ENCODE data around the gene TMEM52. TPM values are rescaled to one million over a fixed set of nuclear protein-coding genes. Genes with fewer than 3 reads are reported as not detected.

Gene TMEM52
- polyA plus RNA-seq, 1 of the 3 experiments (the other 2 are of a cell fraction): 4.8 TPM

DNA sequence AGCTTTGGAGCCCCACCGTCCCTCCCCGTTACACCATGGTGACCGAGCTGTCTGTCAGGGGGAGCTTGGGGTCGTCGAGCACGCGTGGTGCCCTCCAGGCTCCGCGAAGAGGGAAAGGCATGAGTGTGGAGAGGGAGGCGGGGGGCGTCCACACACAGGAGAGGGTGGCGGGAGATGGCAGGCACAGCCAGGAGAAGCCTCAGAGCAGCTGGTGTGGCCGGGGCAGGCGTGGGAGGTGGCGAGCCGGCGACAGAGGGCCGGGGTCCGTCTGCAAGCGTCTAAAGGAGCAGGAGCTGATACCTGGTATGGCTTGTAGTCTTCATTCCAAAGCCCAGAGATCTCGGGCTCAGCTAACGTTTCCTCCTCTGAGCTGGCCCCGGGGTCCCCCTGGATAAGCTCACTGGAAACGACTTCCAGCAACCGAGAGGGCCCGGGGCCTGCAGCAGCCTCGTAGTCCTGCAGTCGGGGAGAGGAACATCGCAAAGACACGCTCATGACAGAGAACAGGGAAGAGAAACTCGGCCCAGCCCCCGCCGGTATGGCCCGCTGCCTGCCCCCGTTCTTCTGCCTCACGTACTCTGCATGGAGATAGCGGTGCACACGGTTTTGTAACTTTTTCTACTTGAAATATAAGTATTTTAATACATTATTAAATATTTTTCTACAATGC lies 47.1 kb upstream of the TMEM52 start:
- no peaks in the 10 kb centered on the region for H3K9me2 ChIP-seq
- H3K4me2 ChIP-seq: no peak overlapping the region
- H3K79me2 ChIP-seq (ENCODE audit: insufficient read depth): no peaks in the 10 kb centered on the region
- no peaks in the 10 kb centered on the region for H4K20me1 ChIP-seq (ENCODE audit: insufficient read depth)
- no peaks in the 10 kb centered on the region for H3K4me1 ChIP-seq (ENCODE audit: control insufficient read depth in 1 of 2, insufficient read depth in 2 of 2, low read depth in 1 of 2, low read length in 1 of 2)
- H3K27me3 ChIP-seq (ENCODE audit: insufficient read depth): no peaks in the 10 kb centered on the region
- H3F3A ChIP-seq (replicated peaks; ENCODE audit: insufficient read depth): no peaks in the 10 kb centered on the region
- H3K27ac ChIP-seq (ENCODE audit: low read depth in 2 of 2, low read length in 1 of 2): no peak overlapping the region
- no peak overlapping the region for H3K9ac ChIP-seq
- H3K9me3 ChIP-seq: no peaks in the 10 kb centered on the region
- no peak overlapping the region for H3K4me3 ChIP-seq (ENCODE audit: low read depth in 2 of 2, low read length in 1 of 2)
- TF ChIP-seq GATA2 (CRISPR knock-in tag; IDR thresholded peaks at IDR 0.05): no peak
- no peak for TF ChIP-seq MXI1 (IDR thresholded peaks at IDR 0.05; ENCODE audit: low read depth, low read length)
- TF ChIP-seq, protein P1, sequence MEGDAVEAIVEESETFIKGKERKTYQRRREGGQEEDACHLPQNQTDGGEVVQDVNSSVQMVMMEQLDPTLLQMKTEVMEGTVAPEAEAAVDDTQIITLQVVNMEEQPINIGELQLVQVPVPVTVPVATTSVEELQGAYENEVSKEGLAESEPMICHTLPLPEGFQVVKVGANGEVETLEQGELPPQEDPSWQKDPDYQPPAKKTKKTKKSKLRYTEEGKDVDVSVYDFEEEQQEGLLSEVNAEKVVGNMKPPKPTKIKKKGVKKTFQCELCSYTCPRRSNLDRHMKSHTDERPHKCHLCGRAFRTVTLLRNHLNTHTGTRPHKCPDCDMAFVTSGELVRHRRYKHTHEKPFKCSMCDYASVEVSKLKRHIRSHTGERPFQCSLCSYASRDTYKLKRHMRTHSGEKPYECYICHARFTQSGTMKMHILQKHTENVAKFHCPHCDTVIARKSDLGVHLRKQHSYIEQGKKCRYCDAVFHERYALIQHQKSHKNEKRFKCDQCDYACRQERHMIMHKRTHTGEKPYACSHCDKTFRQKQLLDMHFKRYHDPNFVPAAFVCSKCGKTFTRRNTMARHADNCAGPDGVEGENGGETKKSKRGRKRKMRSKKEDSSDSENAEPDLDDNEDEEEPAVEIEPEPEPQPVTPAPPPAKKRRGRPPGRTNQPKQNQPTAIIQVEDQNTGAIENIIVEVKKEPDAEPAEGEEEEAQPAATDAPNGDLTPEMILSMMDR (IDR thresholded peaks at IDR 0.05): no peak
- no peak for TF ChIP-seq TAF1 (IDR thresholded peaks at IDR 0.05; ENCODE audit: borderline replicate concordance, low read depth, low read length)
- no peak for TF ChIP-seq RAD21 (IDR thresholded peaks at IDR 0.05; ENCODE audit: low read length)
- TF ChIP-seq, protein P2, sequence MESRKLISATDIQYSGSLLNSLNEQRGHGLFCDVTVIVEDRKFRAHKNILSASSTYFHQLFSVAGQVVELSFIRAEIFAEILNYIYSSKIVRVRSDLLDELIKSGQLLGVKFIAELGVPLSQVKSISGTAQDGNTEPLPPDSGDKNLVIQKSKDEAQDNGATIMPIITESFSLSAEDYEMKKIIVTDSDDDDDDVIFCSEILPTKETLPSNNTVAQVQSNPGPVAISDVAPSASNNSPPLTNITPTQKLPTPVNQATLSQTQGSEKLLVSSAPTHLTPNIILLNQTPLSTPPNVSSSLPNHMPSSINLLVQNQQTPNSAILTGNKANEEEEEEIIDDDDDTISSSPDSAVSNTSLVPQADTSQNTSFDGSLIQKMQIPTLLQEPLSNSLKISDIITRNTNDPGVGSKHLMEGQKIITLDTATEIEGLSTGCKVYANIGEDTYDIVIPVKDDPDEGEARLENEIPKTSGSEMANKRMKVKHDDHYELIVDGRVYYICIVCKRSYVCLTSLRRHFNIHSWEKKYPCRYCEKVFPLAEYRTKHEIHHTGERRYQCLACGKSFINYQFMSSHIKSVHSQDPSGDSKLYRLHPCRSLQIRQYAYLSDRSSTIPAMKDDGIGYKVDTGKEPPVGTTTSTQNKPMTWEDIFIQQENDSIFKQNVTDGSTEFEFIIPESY (IDR thresholded peaks at IDR 0.05; ENCODE audit: borderline replicate concordance, low read depth): no peak
- TF ChIP-seq, protein P3, sequence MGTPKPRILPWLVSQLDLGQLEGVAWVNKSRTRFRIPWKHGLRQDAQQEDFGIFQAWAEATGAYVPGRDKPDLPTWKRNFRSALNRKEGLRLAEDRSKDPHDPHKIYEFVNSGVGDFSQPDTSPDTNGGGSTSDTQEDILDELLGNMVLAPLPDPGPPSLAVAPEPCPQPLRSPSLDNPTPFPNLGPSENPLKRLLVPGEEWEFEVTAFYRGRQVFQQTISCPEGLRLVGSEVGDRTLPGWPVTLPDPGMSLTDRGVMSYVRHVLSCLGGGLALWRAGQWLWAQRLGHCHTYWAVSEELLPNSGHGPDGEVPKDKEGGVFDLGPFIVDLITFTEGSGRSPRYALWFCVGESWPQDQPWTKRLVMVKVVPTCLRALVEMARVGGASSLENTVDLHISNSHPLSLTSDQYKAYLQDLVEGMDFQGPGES (IDR thresholded peaks at IDR 0.05; ENCODE audit: low read depth, low read length): no peak
- TF ChIP-seq RXRA (IDR thresholded peaks at IDR 0.05; ENCODE audit: borderline replicate concordance, low read depth): no peak
- TF ChIP-seq FOXM1 (IDR thresholded peaks at IDR 0.05; ENCODE audit: low read depth): no peak
- no peak for TF ChIP-seq RFX5 (IDR thresholded peaks at IDR 0.05; ENCODE audit: low read length)
- TF ChIP-seq, protein P4, sequence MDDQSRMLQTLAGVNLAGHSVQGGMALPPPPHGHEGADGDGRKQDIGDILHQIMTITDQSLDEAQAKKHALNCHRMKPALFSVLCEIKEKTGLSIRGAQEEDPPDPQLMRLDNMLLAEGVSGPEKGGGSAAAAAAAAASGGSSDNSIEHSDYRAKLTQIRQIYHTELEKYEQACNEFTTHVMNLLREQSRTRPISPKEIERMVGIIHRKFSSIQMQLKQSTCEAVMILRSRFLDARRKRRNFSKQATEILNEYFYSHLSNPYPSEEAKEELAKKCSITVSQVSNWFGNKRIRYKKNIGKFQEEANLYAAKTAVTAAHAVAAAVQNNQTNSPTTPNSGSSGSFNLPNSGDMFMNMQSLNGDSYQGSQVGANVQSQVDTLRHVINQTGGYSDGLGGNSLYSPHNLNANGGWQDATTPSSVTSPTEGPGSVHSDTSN (IDR thresholded peaks at IDR 0.05): no peak
- TF ChIP-seq EP300 (IDR thresholded peaks at IDR 0.05; ENCODE audit: borderline replicate concordance in 1 of 2, low read depth in 1 of 2, low read length in 1 of 2): no peak
- TF ChIP-seq, protein P5, sequence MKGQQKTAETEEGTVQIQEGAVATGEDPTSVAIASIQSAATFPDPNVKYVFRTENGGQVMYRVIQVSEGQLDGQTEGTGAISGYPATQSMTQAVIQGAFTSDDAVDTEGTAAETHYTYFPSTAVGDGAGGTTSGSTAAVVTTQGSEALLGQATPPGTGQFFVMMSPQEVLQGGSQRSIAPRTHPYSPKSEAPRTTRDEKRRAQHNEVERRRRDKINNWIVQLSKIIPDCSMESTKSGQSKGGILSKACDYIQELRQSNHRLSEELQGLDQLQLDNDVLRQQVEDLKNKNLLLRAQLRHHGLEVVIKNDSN (IDR thresholded peaks at IDR 0.05; ENCODE audit: borderline replicate concordance, low read depth): no peak
- TF ChIP-seq GABPA (IDR thresholded peaks at IDR 0.05; ENCODE audit: low read depth): no peak
- no peak for TF ChIP-seq CHD2 (IDR thresholded peaks at IDR 0.05; ENCODE audit: low read length, partially characterized antibody)
- no peak for TF ChIP-seq NFIC (IDR thresholded peaks at IDR 0.05; ENCODE audit: borderline replicate concordance)
- TF ChIP-seq JUND (IDR thresholded peaks at IDR 0.05): no peak
- ChIA-PET CTCF (interaction anchor here (1.2 to 6.7 kb wide), 3 partner anchors 30 to 79 kb away, joined by 3 to 50 read pairs (median 3); no protein-coding TSS in a partner anchor), POLR2A (no interaction called here)
- no peak overlapping the region for H2AFZ ChIP-seq (ENCODE audit: low read depth)
- H3K36me3 ChIP-seq (replicated peaks in 1 of 2; ENCODE audit: control insufficient read depth in 1 of 2, insufficient read depth in 2 of 2, low read length in 1 of 2): no peaks in the 10 kb centered on the region
- no peak for DNase-seq
- WGBS (ENCODE audit: low lambda C conversion rate): 49% methylated on average over 35 of the region's 38 CpGs

Measured in SK-N-SH (cell line).